SK-N-MC (cell line): Measurements from ENCODE around the gene EME2.

ENCODE experiments used
- EZH2 ChIP-seq: fragments of 200-600 bp; sonication (generic); IDR thresholded peaks from one replicate; pipeline ENCODE4 v1.6.1; 2017; ENCODE audit warnings: antibody characterized with exemption
- POLR2AphosphoS5 ChIP-seq: IDR thresholded peaks from 2 replicates; pipeline ENCODE4 v1.6.1; 2012; ENCODE audit warnings: mild to moderate bottlenecking, low read depth, low read length, borderline replicate concordance

GRCh38 chr16:1791943-1792812 lies 19.6 kb downstream of the EME2 start:
- TF ChIP-seq POLR2AphosphoS5 (no peak), EZH2 (no peak)
